C4-2B (cell line): ENCODE data around the gene EPHB3.

ENCODE experiments used
- CTCF ChIP-seq: fragments of 450-650 bp; conservative IDR thresholded peaks from 2 replicates; pipeline ENCODE4 v1.5.1; 2017; ENCODE audit warnings: mild to moderate bottlenecking
- ZFX ChIP-seq: fragments of 450-650 bp; IDR thresholded peaks from 2 replicates; pipeline ENCODE4 v1.6.1; 2017

GRCh38 chr3:184561061-184561912 lies at the start of gene EPHB3:
- peak; percentile 100 for TF ChIP-seq CTCF
- TF ChIP-seq ZFX = no peak
